Fibroblast of the conjunctiva (primary cell): Measurements from ENCODE around the gene CHRNA4.

Experiments used
- DNase-seq: peaks from one replicate; pipeline ENCODE4 v3.0.0-alpha.2; 2010; ENCODE audit warnings: low read depth

Gene CHRNA4

GRCh38 chr20:63363981-63364561 is 2.9 kb upstream of the CHRNA4 start:
- DNase-seq: no peak

DNA sequence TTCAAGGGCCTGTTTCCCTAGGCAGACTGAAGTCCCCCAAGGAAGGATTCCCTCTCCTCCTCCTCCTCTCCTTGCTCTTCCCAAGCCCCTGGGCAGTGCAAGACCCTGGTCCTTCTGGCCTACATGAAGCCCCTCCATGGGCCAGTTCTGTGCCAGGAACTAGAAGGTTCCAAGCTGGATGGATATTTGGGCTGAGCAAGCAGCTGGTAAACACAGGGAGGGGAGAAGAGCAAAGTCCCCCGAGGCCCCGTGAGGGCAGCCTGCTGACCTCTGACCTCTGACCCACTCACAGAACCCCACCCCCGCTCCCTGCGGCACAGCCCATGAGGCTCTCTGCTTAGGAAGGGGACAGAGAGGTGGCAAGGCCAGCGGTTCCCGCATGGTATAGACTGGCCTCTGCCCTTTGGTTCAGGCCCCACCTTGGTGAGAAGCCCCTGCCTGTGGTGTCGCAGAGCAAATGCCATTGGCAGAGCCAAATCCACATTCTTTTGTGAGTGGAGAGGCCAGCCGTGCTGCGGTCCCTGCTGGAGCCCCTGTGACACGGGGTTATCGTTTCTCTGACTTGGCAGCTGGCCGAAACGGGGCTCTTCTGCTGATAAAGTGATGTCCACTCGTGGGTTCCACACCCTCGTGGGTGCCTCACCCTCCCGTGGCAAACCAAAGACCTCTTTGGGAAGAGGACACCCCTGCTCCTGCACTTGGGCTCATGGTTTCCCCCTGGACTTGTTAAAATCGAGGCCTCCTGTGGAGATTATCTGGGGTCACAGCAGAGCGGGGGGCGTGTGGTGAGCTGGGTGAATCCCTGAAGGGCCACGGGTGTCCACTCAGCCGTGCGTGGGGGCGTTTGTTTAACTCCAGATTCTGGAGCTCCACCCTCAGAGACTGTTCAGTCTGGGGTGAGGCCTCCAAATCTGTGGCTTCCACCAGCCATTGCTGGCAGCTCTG is 2.1 kb upstream of the CHRNA4 start:
- no peak for DNase-seq

GRCh38 chr20:63362436-63363009 is 1.4 kb upstream of the CHRNA4 start:
- no peak for DNase-seq

GRCh38 chr20:63361519-63362435 is 628 bp upstream of the CHRNA4 start:
- no peak for DNase-seq

DNA sequence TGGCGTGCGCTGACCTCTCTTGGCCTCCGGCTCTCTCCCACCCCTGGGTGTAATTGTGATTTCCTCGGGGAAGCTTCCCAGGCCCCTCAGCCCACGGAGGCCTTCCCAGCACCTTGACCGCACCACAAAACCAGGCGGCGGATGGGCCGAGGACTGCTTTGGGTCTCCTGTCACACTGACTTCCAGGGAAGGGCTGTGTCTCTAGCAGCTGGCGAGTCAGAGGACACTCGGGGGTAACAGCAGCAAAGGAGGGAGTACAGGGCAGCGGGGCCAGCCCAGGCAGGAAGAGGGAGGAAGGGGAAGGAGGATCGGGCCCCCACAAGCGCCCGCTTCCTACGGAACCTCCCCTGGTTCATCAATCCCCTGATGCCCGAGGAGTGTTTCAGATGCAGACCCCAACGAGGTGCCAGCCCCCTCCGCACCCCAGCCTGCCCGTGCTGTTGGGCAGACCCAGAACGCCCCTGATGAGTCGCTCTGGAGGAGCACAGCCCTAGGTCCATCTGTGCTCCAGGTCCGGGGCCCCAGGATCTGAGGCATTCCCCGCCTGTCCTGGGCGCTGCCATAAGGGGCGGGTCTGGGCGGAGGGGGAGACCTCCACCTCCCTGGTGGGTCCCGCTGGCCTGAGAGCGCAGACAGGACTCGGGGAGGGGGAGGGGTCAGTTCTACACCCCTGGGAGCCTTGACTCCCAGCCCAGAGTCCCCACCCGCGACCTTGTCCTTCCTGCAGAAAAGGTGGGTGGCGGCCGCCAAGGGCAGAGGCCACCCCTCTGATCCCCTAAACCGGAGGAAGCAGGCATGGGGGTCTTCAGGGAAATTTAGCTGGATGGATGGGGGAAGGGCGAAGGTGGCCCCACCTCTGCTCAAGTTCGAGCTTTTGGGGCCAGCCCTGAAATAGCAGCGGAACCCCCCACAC is 956 bp downstream of the CHRNA4 start:
- DNase-seq: no peak

DNA sequence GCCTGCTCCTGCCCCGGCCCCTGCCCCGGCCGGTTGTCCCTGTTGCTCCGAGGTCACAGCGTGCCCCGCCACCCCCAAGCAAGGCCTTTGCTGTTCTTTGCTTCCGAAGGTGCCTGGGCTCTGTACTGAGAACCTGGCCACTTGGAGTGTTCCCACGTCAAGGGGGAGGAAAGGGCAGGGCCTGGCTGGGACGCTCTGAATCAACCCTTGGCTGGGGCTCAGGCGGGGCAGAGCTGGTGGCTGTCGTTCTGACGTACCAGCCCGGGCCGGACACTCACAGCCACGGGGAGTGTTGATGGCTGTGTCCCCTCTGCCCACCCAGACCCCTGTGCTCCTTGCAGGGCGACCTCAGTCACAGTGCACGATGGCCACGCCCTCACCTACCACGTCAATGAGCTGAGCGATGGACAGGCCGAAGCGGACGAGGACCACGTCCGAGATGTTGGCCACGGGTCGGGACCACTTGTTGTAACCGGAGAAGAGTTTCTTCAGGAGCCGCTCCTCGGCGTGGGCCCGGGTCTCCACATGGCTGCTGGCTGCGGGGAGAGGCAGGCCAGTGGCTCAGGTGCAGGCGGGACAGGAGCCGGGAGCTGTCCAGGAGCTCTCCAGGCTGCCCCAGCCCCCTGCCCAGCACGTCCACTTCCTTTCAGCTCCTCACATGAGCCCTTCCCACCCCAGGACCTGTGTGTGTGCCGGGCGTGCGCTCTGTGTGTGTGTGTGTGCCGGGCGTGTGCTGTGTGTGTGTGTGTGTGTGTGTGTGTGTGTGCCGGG is 1.8 kb downstream of the CHRNA4 start:
- no peak for DNase-seq

DNA sequence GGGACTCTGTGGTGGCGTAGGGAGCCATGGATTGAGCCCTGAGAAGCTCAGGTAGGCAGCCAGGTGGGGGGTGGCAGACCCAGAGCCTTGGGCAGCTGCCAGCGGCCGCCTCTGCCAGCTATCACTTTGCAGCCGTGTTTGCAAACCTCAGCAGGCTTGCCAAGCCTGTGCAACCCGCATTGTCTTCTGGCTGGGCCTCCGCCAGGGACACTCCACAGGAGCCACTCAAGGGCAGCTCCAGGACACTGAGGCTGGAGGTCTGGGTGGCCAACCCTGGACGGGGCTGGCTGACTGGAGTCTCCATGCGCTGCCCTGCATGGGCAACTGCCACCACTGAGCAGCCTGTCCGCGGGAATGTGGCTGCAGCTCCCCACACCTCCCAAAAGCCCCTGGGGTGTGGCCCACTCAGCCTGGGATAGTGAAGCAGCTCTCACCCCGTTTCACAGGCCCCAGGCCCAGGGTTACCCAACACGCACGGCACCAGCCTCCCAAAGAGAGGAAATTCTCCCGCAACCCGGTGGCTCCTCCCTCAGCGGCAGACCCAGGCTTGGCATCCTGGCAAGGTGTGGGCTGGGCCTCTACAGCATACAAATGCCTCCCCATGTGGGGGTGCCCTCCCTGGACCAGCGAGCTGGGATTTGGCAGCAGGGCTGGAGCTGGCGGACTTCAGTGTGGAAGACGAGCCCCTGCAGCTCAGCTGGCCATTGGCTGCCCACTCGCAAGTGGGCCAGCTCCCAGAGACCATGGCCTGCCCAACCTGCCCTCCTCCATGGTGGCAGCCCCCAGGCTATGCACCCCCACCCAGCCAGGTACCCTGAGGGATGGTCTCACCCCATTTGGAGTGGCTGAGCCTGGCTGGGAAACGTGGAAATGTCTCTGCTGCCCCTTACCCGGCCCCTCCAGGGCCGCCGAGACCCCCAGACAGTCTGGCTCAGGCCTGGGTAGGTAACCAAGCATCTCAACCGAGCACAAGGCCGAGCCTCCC is 2.9 kb downstream of the CHRNA4 start:
- no peak for DNase-seq

- DNase-seq: no peak
Measured at GRCh38 chr20:63356931-63357879, 3.9 kb downstream of the CHRNA4 start.

DNA sequence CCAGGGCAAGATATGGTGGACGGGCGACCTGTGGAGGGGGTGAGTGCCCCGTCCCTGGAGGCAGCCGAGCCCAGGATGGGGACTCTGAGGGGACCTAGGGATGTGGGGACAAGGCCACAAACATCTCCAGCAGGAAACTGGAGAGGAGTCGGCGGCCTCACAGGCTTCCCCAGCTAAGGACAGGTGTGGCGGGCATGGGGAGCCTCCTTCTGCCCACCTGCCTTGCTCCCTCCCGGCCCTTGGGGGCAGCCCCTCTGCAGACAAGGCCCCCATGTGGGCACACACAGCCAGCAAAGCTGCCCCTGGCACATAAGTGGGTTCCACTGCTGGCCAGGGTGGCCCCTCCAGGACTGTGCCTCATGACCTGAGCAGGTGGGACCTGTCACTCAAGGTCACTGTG is 4.6 kb downstream of the CHRNA4 start:
- DNase-seq: no peak

DNA sequence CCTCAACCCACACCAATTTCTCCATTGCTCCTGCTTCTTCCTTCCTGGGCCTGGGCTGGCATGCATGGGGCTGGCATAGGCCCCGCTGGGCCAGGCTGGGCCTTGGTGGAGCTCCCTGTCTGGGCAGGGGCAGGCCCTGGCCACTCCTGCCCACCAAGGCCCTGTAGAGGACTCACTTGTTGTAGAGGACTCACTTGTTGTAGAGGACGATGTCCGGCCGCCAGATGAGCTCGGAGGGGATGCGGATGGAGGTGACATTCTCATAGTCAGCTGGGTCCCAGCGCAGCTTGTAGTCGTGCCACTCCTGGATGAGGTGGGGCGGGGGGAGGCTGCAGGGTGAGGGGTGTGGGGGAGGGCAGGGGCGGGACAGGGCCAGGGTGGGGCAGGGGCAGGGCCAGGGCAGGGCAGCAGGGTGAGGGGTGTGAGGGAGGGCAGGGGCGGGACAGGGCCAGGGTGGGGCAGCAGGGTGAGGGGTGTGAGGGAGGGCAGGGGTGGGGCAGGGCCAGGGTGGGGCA is 5.3 kb downstream of the CHRNA4 start:
- no peak for DNase-seq

GRCh38 chr20:63354636-63355350 is 6.4 kb downstream of the CHRNA4 start:
- DNase-seq: no peak

DNA sequence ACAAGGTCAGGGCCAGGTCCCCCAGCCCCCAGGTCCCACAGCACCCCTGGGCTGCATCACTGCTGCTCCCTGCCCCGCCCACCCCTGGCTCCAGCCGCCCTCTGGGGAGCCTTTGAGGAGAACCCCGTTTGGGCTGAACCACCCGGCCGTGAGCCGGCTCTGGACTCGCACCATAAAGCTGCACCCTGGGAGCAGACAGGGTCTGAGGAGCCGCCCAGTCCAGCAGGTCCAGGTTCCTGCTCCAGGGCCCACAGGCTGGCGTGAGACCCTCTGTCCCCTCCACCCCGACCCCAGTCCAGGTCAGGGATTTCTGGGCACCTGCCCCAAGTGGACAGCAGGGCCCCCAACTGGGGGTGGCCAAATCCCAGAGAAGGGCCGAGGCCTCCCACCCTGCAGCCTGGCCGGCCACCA is 8.3 kb downstream of the CHRNA4 start:
- no peak for DNase-seq

DNA sequence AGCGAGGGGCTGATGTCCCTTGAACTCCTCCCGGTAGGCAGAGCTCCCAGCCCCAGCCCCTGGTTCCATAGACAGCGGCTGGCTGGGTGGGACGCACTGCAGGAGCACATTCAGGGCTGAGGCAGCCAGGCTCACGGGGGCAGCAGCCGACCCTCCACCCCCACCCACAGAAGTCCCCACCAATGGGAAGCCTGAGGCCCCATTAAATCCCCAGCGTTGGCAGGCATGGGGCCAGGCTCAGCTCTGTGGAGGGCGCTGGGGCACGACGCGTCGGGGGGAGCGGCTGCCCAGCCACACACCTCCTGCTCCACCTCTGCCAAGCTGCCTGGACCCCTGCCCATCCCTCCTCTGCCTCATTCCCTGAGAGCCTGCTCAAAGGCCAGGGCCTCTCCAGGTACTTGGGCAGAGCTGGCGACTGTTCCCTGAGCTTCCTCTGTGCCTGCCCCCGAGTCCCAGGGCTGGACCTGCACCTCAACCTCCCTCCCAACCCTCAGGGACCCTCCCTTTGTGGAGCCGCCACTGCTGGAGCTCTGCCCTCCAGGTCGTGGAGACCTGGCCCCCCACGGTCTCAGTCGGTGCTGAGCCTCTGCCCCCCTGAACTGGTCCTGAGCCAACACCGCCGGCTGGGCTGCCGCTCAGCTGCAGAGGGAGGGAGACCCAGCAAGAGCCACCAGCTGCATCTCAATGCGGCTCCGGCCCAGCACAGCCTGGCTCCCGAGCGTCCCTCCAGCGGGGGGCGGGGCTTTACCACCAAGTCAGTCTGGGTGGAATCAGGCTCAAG is 9.1 kb downstream of the CHRNA4 start:
- DNase-seq: no peak

DNA sequence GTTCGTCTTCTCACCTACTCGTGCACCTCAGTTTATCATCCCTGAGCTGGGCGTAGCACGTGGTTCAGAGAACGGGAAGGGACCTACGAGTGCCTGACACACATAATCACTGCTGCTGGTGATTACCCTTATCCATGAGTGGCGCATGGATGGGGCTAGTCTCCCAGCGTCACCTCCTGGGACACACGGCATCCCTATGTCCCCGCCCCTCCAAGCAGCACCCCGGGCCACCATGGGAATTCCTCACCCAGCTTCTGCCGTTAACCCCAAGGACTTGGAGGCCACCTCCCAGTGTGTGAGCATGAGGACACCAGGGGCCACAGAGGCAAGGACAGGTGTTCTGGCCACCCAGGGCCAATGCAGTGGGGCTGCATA is 9.8 kb downstream of the CHRNA4 start:
- no peak for DNase-seq

DNA sequence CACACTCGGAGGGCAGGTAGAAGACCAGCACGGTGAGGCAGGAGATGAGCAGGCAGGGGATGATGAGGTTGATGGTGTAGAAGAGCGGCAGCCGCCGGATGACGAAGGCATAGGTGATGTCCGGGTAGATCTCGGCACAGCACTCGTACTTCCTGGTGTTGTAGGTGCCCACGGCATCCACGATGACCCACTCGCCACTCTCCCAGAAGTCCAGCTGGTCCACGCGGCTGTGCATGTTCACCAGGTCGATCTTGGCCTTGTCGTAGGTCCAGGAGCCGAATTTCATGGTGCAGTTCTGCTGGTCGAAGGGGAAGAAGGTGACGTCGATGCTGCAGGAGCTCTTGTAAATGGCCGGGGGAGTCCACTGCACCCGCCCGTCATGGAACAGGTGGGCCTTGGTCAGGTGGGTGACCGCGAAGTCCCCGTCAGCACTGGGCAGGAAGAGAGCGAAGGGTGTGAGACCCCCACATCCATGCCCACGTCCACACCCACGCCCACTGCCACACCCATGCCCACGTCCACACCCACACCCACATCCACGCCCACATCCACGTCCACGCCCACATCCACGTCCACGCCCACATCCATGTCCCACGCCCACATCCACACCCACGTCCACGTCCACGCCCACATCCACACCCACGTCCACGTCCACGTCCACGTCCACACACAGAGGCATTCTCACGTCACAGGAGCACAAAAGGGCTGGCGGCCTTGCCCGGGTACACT is 10.4 kb downstream of the CHRNA4 start:
- DNase-seq: no peak

DNA sequence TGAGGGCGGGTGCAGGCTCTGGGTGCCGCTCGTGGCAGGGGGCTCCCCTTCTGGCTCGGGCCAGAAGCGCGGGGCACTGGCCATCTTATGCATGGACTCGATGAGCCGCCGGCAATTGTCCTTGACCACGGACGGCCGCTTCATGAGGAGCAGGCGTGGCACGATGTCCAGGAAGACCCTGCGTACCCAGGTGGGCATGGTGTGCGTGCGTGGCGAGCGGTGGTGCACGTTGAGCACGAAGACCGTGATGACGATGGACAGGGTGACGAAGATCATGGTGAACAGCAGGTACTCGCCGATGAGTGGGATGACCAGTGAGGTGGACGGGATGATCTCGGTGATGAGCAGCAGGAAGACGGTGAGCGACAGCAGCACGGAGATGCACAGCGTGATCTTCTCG is 11.0 kb downstream of the CHRNA4 start:
- DNase-seq: no peak
